ENCODE results near the gene EPB42.
A peak's percentile ranks its signal among the peaks of the same experiment; 100 is the strongest.
"Not testable (repeated sequence)": the region's sequence is repeated elsewhere in the genome, so short reads cannot be mapped to it uniquely, and the experiment has no call there.

The EPB42 gene

GRCh38 chr15:43185157-43186002 lies 35.4 kb downstream of the EPB42 start, which contains the start of gene CCNDBP1:
Gene CCNDBP1 (plus strand): TSS chr15:43185403. CDS start chr15:43185499, 96 bp downstream.
- peak within 1 kb of the TSS; percentile 78 for H3K4me3 ChIP-seq (ENCODE audit: low read depth, low read length, poor library complexity, severe bottlenecking)
- no peaks in the 10 kb centered on the region for H3K9me2 ChIP-seq (ENCODE audit: low read depth, low read length)
- no peaks in the 10 kb centered on the region for H4K20me1 ChIP-seq (ENCODE audit: insufficient read depth, low read length)
- peak within 1 kb of the TSS; percentile 99 for H3K4me2 ChIP-seq (ENCODE audit: low read length)
- TF ChIP-seq CTCF (IDR thresholded peaks at IDR 0.05; ENCODE audit: low read length): peak; percentile 52; the same call in 1 of the 2 replicates
- TF ChIP-seq EZH2 (IDR thresholded peaks at IDR 0.05; ENCODE audit: borderline replicate concordance, low read length): no peak
- H3F3A ChIP-seq (ENCODE audit: insufficient read depth, low read length): no peaks in the 10 kb centered on the region
- peaks cover 26% of the 10 kb centered on the region; the same call in 1 of the 2 replicates for H3K36me3 ChIP-seq (ENCODE audit: insufficient read depth, low read length)
- H3K4me1 ChIP-seq (ENCODE audit: insufficient read depth, low read length, severe bottlenecking): peaks cover 18% of the 10 kb centered on the region
- peaks cover 10% of the 10 kb centered on the region for H3K79me2 ChIP-seq (ENCODE audit: insufficient read depth, low read length)
- H3K9ac ChIP-seq (ENCODE audit: low read length): peak within 1 kb of the TSS; percentile 74
- H3K9me3 ChIP-seq (ENCODE audit: low read length): no peaks in the 10 kb centered on the region
- peak within 1 kb of the TSS; percentile 71 for H3K27ac ChIP-seq (ENCODE audit: low read depth, low read length, poor library complexity, severe bottlenecking)
- H3K27me3 ChIP-seq (ENCODE audit: insufficient read depth, low read length): no peaks in the 10 kb centered on the region
- no peak within 1 kb of the TSS for H2AFZ ChIP-seq (ENCODE audit: low read length)

DNA sequence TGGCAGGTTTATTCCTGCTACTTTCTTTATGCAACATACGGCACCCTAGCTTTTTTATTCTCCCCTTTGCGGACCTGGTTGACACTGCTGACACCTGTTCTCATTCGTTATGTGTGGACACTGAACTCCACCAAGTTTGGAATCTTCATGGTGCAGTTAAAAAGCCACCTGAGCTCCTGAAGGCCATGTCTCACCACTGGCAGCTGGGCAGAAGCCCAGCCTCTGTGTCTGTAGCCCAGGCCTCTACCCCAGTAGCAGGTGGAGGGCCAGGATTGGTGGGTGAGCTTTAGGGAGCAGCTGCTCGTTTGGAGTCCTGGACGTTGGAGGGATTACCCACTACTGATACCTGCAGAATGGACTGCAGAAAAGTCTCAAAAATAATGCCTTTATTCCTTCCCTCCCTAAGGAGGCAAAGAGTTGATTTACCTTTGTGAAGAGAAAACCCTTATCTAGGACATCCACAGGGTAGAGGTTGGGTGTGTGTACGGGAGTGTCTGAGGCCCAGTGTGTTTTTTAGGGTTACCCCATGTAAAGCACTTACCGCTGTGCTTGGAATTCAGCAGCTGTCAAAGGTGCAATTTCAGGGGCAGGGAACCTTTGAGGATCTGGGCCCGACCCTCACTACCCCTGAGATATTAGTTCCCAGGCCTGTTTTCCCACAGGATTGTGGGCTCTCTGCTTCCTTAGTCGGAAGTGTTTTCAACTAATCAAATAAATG lies 36.3 kb downstream of the EPB42 start:
- Histone ChIP-seq H4K20me1 (ENCODE audit: insufficient read depth, low read length) (no peaks in the 10 kb centered on the region), H3K36me3 (ENCODE audit: insufficient read depth, low read length) (peaks cover 19% of the 10 kb centered on the region; the same call in 1 of the 2 replicates), H3K9me2 (ENCODE audit: low read depth, low read length) (no peaks in the 10 kb centered on the region), H3K27me3 (ENCODE audit: insufficient read depth, low read length) (no peaks in the 10 kb centered on the region), H3K4me3 (ENCODE audit: low read depth, low read length, poor library complexity, severe bottlenecking) (peak overlapping the region; percentile 78), H3K27ac (ENCODE audit: low read depth, low read length, poor library complexity, severe bottlenecking) (peak overlapping the region; percentile 33), H3K9me3 (ENCODE audit: low read length) (no peaks in the 10 kb centered on the region), H3K4me1 (ENCODE audit: insufficient read depth, low read length, severe bottlenecking) (peaks cover 18% of the 10 kb centered on the region), H3K4me2 (ENCODE audit: low read length) (no peak overlapping the region; the same call in 1 of the 2 replicates), H2AFZ (ENCODE audit: low read length) (no peak overlapping the region), H3K9ac (ENCODE audit: low read length) (no peak overlapping the region), H3K79me2 (ENCODE audit: insufficient read depth, low read length) (peaks cover 10% of the 10 kb centered on the region), H3F3A (ENCODE audit: insufficient read depth, low read length) (no peaks in the 10 kb centered on the region)
- no peak for TF ChIP-seq EZH2 (IDR thresholded peaks at IDR 0.05; ENCODE audit: borderline replicate concordance, low read length)
- no peak for TF ChIP-seq CTCF (IDR thresholded peaks at IDR 0.05; ENCODE audit: low read length)

DNA sequence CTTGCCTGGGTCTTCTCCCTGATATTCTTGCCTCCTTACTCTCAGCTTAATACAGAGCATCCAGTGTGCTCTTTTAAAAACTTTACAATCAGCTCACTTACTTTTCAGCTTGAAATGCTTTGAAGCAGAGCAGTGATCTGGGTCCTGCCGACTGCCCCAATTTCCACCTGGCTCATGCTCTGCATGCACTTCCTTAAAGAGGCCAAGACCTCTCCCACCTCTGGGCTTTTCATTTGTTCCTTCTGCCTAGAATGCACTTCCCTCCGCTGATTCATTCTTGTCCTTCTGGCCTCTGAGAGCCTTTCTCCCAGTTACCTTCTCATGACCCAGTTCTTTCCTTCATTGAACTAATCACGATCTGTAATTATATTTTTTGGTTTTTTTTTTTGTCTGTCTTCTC lies 37.5 kb downstream of the EPB42 start:
- Histone ChIP-seq H2AFZ (ENCODE audit: low read length) (no peak overlapping the region), H3K79me2 (ENCODE audit: insufficient read depth, low read length) (peaks cover 10% of the 10 kb centered on the region), H3K27ac (ENCODE audit: low read depth, low read length, poor library complexity, severe bottlenecking) (no peak overlapping the region), H3K9me2 (ENCODE audit: low read depth, low read length) (no peaks in the 10 kb centered on the region), H3K4me3 (ENCODE audit: low read depth, low read length, poor library complexity, severe bottlenecking) (no peak overlapping the region), H3F3A (ENCODE audit: insufficient read depth, low read length) (no peaks in the 10 kb centered on the region), H3K27me3 (ENCODE audit: insufficient read depth, low read length) (no peaks in the 10 kb centered on the region), H3K9ac (ENCODE audit: low read length) (no peak overlapping the region), H3K4me1 (ENCODE audit: insufficient read depth, low read length, severe bottlenecking) (peaks cover 18% of the 10 kb centered on the region), H3K9me3 (ENCODE audit: low read length) (no peaks in the 10 kb centered on the region), H4K20me1 (ENCODE audit: insufficient read depth, low read length) (no peaks in the 10 kb centered on the region), H3K36me3 (ENCODE audit: insufficient read depth, low read length) (peaks cover 27% of the 10 kb centered on the region; the same call in 1 of the 2 replicates), H3K4me2 (ENCODE audit: low read length) (no peak overlapping the region)
- no peak for TF ChIP-seq CTCF (IDR thresholded peaks at IDR 0.05; ENCODE audit: low read length)
- no peak for TF ChIP-seq EZH2 (IDR thresholded peaks at IDR 0.05; ENCODE audit: borderline replicate concordance, low read length)

DNA sequence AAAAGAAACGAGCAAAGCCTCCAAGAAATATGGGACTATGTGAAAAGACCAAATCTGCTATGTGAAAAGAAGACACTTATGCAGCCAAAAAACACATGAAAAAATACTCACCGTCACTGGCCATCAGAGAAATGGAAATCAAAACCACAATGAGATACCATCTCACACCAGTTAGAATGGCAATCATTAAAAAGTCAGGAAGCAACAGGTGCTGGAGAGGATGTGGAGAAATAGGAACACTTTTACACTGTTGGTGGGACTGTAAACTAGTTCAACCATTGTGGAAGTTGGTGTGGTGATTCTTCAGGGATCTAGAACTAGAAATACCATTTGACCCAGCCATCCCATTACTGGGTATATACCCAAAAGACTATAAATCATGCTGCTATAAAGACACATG lies 43.7 kb downstream of the EPB42 start:
- not testable (repeated sequence) for H3K9me2 ChIP-seq (ENCODE audit: low read depth, low read length); H3K9ac ChIP-seq (ENCODE audit: low read length); H3K4me2 ChIP-seq (ENCODE audit: low read length); H2AFZ ChIP-seq (ENCODE audit: low read length); H3K27ac ChIP-seq (ENCODE audit: low read depth, low read length, poor library complexity, severe bottlenecking); H3F3A ChIP-seq (ENCODE audit: insufficient read depth, low read length); H3K9me3 ChIP-seq (ENCODE audit: low read length); H3K4me1 ChIP-seq (ENCODE audit: insufficient read depth, low read length, severe bottlenecking); H4K20me1 ChIP-seq (ENCODE audit: insufficient read depth, low read length); H3K4me3 ChIP-seq (ENCODE audit: low read depth, low read length, poor library complexity, severe bottlenecking); H3K79me2 ChIP-seq (ENCODE audit: insufficient read depth, low read length); H3K27me3 ChIP-seq (ENCODE audit: insufficient read depth, low read length)
- H3K36me3 ChIP-seq (ENCODE audit: insufficient read depth, low read length): peaks cover 58% of the 10 kb centered on the region
